ENCODE measurements around the gene NFKB1. TPM values are rescaled to one million over a fixed set of nuclear protein-coding genes. Genes with fewer than 3 reads are reported as not detected.

The NFKB1 gene
- total RNA-seq, 4 donors from 2014 or later = 37.9 to 45.5 (median 43.4) TPM

- DNase-seq (ENCODE audit: low spot score in 2 of 2) = no peak
- intact Hi-C loops (cut with DNase I; ENCODE audit: low total_unique reads) = no loop called here
- H3K4me3 ChIP-seq (ENCODE audit: low read depth, poor library complexity, severe bottlenecking) = no peak overlapping the region
- 47 to 49% methylated on average over 1 of the region's 1 CpG for WGBS, 2 donors
- TF ChIP-seq POLR2A (IDR thresholded peaks at IDR 0.05) = no peak
- no peak for TF ChIP-seq CTCF (IDR thresholded peaks at IDR 0.05)
These were observed 137.5 kb downstream of the NFKB1 start for GRCh38 chr4:102638621-102639020.

- intact Hi-C loops (cut with DNase I; ENCODE audit: low total_unique reads) = no loop called here
- TF ChIP-seq POLR2A (IDR thresholded peaks at IDR 0.05) (no peak), CTCF (IDR thresholded peaks at IDR 0.05) (no peak)
- no peak overlapping the region for H3K4me3 ChIP-seq (ENCODE audit: low read depth, poor library complexity, severe bottlenecking)
- DNase-seq (ENCODE audit: low spot score in 2 of 2) = no peak
- WGBS, 2 donors = 95 to 99% methylated on average over 7 of the region's 7 CpGs
These were observed 138.4 kb downstream of the NFKB1 start for GRCh38 chr4:102639598-102639997.

- DNase-seq (ENCODE audit: low spot score in 2 of 2) = no peak
- 86 to 93% methylated on average over 4 of the region's 4 CpGs for WGBS, 2 donors
- TF ChIP-seq POLR2A (IDR thresholded peaks at IDR 0.05) = no peak
- no peak for TF ChIP-seq CTCF (IDR thresholded peaks at IDR 0.05)
- H3K4me3 ChIP-seq (ENCODE audit: low read depth, poor library complexity, severe bottlenecking) = no peak overlapping the region
- intact Hi-C loops (cut with DNase I; ENCODE audit: low total_unique reads) = no loop called here
These were observed 139.5 kb downstream of the NFKB1 start for GRCh38 chr4:102640669-102641068.

GRCh38 chr4:102641793-102642192 is 140.6 kb downstream of the NFKB1 start:
- intact Hi-C loops (cut with DNase I; ENCODE audit: low total_unique reads) = no loop called here
- TF ChIP-seq CTCF (IDR thresholded peaks at IDR 0.05) (no peak), POLR2A (IDR thresholded peaks at IDR 0.05) (no peak)
- H3K4me3 ChIP-seq (ENCODE audit: low read depth, poor library complexity, severe bottlenecking) = no peak overlapping the region
- DNase-seq (ENCODE audit: low spot score in 2 of 2) = no peak

- intact Hi-C loops (cut with DNase I; ENCODE audit: low total_unique reads) = no loop called here
These were observed 141.6 kb downstream of the NFKB1 start for GRCh38 chr4:102642631-102643298.

More at GRCh38 chr4:102642631-102643298, 141.6 kb downstream of the NFKB1 start:
- H3K4me3 ChIP-seq (ENCODE audit: low read depth, poor library complexity, severe bottlenecking) = no peak overlapping the region
- DNase-seq (ENCODE audit: low spot score in 2 of 2) = no peak
- WGBS, 2 donors = 73 to 86% methylated on average over 5 of the region's 5 CpGs
- TF ChIP-seq CTCF (IDR thresholded peaks at IDR 0.05) (no peak), POLR2A (IDR thresholded peaks at IDR 0.05) (no peak)
